Adrenal gland (tissue), 12 donors: ENCODE measurements around the gene ASPG. TPM values are rescaled to one million over a fixed set of nuclear protein-coding genes. Genes with fewer than 3 reads are reported as not detected.

Experiments
- DNase-seq, 7 donors: peaks; one replicate each; pipeline ENCODE4 v3.0.0-alpha.2; 2019 to 2020
- H3K27ac ChIP-seq, 5 donors: fragments of 200-600 bp; sonication (generic) in 4 of 5; 1 replicate in 3 of 5; 2 replicates in 2 of 5; pipeline versions ENCODE4 v1.5.1 to v1.8.0; 2016 to 2020; ENCODE audit warnings: mild to moderate bottlenecking in 1 of 5
- H3K27me3 ChIP-seq: fragments of 200-600 bp; 2 replicates; pipeline ENCODE4 v1.8.0; 2021
- H3K36me3 ChIP-seq, 2 donors: fragments of 200-600 bp; replicated peaks in 1 of 2; 1 replicate in 1 of 2; 2 replicates in 1 of 2; pipeline versions ENCODE4 v1.5.1 to v1.8.0; 2018 to 2022
- H3K4me1 ChIP-seq, 2 donors: fragments of 200-600 bp; replicated peaks in 1 of 2; 1 replicate in 1 of 2; 2 replicates in 1 of 2; pipeline versions ENCODE4 v1.5.1 to v1.8.0; 2018 to 2021
- H3K4me3 ChIP-seq, 4 donors: fragments of 200-600 bp; sonication (generic) in 3 of 4; one replicate each; pipeline ENCODE4 v1.5.1; 2016 to 2018
- H3K9me3 ChIP-seq, 3 donors: fragments of 200-600 bp; sonication (generic) in 1 of 3; replicated peaks in 1 of 3; 1 replicate in 2 of 3; 2 replicates in 1 of 3; pipeline versions ENCODE4 v1.5.1 to v1.8.0; 2016 to 2021
- POLR2A ChIP-seq, 2 donors: fragments of 450-650 bp; IDR thresholded peaks; one replicate each; pipeline ENCODE4 v1.6.1; 2017; ENCODE audit warnings: antibody characterized with exemption in 2 of 2, mild to moderate bottlenecking in 2 of 2, moderate library complexity in 1 of 2
- WGBS, 4 donors: extraction: QIAGEN DNeasy Blood & Tissue Kit in 2 of 4; methylation state at CpG; one replicate each; pipeline versions ENCODE4 v1.1.5 to v1.1.7; 2013 to 2017; 5-methylcytosine and 5-hydroxymethylcytosine counted together
- intact Hi-C, 2 donors: fragments of 100-400 bp; cut with DNase I; formaldehyde crosslinking; loops; one replicate each; pipeline versions ENCODE4 v1.14.1 to v1.15.0; 2022 to 2023
- polyA plus RNA-seq, 3 donors: library from polyadenylated mRNA; stranded (reverse); fragments of 200-250 nt in 2 of 3; fragments of 350-450 nt in 1 of 3; fragmentation: Illumina TruSeq in 1 of 3; extraction: RNeasy Lipid Tissue Mini Kit (QIAGEN cat#74804) in 1 of 3; gene quantifications; one replicate each; pipeline ENCODE4 v1.2.3, GENCODE V29; 2013 to 2014
- total RNA-seq, 9 donors: library from RNA; depleted of rRNA in 4 of 9; stranded (reverse); fragments of >200 nt in 4 of 9; fragments of 120-200 nt in 1 of 9; fragmentation: NEBNext Ultra II Directional in 1 of 9; extraction: Animal tissue kit (Norgen Biotek cat#: 25700) in 1 of 9; gene quantifications; one replicate each; pipeline versions ENCODE4 v1.1.0 to v1.2.4, GENCODE V29; 2013 to 2023
- TF ChIP-seq, protein P1 (sequence below), 6 experiments: fragments of 450-650 bp in 4 of 6; fragments of 200-600 bp in 2 of 6; sonication (generic) in 1 of 6; IDR thresholded peaks; 1 replicate in 5 of 6; 2 replicates in 1 of 6; pipeline versions ENCODE4 v1.5.1 to v1.8.0; 2016 to 2021; ENCODE audit warnings: antibody characterized with exemption in 6 of 6, mild to moderate bottlenecking in 2 of 6, moderate library complexity in 1 of 6
- donor health status: healthy with polysubstance abuse.
- donor health status: Bipolar disorder and iron deficiency.
- donor health status: DM: yes; HTN: yes; CAD: no.
- donor health status: DM: no; HTN: no; CAD: no.
- donor health status: DM: no; HTN: no; CAD: no.
- donor health status: DM: yes; HTN: yes; CAD: no.

ASPG gene
- total and polyA plus RNA-seq, 12 donors: 0.07 to 9.1 (median 3.3) TPM

DNA sequence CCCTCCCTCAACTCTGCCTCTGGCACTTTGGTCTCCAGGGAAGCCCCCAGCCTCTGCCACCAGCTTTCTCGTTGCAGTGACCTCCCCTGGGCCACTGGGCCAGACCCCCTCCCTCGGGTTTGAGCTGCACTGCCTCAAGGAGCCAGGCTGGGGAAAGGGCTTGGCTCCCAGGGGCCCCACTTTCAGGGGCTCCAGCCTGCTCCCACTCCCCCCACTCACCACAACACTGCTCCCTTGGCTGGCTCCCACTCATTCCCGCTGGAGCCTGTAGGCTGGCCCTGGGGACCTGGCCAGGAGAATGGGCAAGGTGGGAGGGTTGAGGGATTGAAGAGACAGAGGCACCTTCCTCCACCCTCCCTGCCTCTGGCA, 33.6 kb downstream of the ASPG start:
- Histone ChIP-seq H3K4me3 (no peak overlapping the region), H3K36me3 (no peaks in the 10 kb centered on the region), H3K27me3 (peaks cover 36% of the 10 kb centered on the region), H3K27ac (no peak overlapping the region), H3K9me3 (peaks cover 0 to 5% (median 0%) of the 10 kb centered on the region in 3 donors), H3K4me1 (peaks cover 9 to 11% of the 10 kb centered on the region in 2 donors)
- intact Hi-C loops: no loop called here
- DNase-seq: no peak
- no peak for TF ChIP-seq POLR2A (IDR thresholded peaks at IDR 0.05)
- TF ChIP-seq, protein P1, sequence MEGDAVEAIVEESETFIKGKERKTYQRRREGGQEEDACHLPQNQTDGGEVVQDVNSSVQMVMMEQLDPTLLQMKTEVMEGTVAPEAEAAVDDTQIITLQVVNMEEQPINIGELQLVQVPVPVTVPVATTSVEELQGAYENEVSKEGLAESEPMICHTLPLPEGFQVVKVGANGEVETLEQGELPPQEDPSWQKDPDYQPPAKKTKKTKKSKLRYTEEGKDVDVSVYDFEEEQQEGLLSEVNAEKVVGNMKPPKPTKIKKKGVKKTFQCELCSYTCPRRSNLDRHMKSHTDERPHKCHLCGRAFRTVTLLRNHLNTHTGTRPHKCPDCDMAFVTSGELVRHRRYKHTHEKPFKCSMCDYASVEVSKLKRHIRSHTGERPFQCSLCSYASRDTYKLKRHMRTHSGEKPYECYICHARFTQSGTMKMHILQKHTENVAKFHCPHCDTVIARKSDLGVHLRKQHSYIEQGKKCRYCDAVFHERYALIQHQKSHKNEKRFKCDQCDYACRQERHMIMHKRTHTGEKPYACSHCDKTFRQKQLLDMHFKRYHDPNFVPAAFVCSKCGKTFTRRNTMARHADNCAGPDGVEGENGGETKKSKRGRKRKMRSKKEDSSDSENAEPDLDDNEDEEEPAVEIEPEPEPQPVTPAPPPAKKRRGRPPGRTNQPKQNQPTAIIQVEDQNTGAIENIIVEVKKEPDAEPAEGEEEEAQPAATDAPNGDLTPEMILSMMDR (IDR thresholded peaks at IDR 0.05): no peak
- 62 to 83% (median 65%) methylated on average over 2 to 3 of the region's 3 CpGs for WGBS, 4 donors

DNA sequence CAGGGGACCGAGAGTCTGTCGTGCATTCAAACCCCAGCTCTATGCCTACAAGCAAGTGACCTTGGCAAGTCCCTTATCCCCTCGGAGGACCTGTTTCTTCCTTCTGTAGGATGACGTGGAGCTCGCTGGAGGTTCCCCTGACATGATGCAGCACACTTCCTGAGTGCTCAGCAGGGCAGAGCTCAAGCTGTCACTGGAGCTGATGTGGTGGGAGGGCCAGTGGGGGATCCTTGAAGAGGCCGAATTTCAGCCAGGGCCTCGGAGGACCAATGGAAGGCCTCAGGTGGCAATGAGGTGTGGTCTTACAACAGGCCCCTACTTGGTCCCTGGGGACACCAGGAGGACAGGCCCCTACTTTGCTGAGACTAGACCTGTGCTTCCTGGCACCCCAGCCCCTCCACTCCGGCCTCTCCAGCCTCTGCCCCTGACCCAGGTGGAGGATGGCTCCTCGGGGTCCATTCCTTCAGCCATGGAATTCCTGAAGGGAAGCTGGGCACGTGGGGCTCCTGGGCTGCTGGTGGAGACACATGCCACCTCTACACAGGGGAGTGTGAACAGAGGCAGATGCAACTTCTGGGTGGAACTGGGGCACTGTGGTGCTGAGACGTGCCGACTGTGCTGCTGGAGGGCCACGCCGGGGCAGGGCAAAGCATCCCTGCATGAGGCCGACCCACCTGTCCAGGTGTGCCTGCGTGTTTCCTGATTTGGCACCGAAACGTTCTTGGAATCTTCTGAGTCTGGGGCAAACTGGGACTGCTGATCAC, 34.2 kb downstream of the ASPG start:
- intact Hi-C loops: no loop called here
- DNase-seq: no peak
- no peak overlapping the region for H3K27ac ChIP-seq
- H3K9me3 ChIP-seq: peaks cover 0 to 7% (median 0%) of the 10 kb centered on the region in 3 donors
- H3K4me3 ChIP-seq: no peak overlapping the region
- H3K36me3 ChIP-seq: no peaks in the 10 kb centered on the region
- peaks cover 9 to 11% of the 10 kb centered on the region in 2 donors for H3K4me1 ChIP-seq
- no peak for TF ChIP-seq POLR2A (IDR thresholded peaks at IDR 0.05)
- TF ChIP-seq, protein P1 (IDR thresholded peaks at IDR 0.05): no peak
- peaks cover 36% of the 10 kb centered on the region for H3K27me3 ChIP-seq
- WGBS, 4 donors: 61 to 72% (median 69%) methylated on average over 11 to 18 of the region's 18 CpGs

DNA sequence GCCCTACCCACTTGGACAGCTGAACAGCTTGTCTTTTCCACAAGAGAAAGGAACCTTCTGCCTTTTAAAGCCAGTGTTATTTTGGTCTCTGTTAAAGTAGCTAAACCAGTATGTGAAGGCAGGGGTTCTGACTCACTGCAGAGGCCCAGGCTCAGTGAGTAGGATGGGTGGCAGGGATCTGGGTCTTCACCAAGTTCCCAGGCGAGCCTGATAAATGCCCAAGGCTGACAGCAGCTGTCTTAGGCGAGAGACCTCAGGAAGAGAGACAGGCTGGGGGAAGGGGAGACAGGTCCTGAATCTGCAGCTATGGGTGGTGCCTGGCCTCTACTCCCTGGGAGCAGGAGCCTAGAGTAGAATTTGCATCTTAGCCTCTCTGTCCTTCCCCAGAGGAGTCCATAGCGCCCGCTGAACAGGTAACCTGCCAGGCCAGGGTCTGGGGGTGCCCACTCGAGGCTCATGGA, 34.8 kb downstream of the ASPG start:
- intact Hi-C loops: no loop called here
- no peak for TF ChIP-seq POLR2A (IDR thresholded peaks at IDR 0.05)
- TF ChIP-seq, protein P1 (IDR thresholded peaks at IDR 0.05): no peak
- peaks cover 9 to 11% of the 10 kb centered on the region in 2 donors for H3K4me1 ChIP-seq
- DNase-seq: no peak
- peaks cover 36% of the 10 kb centered on the region for H3K27me3 ChIP-seq
- no peak overlapping the region for H3K4me3 ChIP-seq
- WGBS, 4 donors: 67 to 78% (median 72%) methylated on average over 4 to 5 of the region's 5 CpGs
- H3K36me3 ChIP-seq: no peaks in the 10 kb centered on the region
- H3K9me3 ChIP-seq: peaks cover 0 to 7% (median 0%) of the 10 kb centered on the region in 3 donors
- no peak overlapping the region for H3K27ac ChIP-seq

DNA sequence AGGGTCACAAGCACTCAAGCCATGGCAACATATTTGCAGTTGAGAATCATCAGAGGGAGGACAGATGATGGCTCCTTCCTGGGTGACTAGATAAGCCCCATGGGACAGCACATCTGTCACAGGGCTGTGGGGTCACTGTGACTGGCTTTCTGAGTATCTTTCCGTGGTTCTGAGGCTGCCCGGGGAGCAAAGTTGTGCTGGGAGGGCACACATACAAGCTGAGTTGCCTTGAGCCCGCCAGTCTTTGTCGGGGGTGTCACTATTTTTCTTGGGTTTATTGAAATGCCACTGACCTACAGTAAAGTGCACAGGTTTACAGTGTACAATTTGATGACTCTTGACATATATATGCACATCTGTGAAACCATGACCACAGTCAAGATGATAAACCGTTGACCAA, 35.6 kb downstream of the ASPG start:
- Histone ChIP-seq H3K4me3 (no peak overlapping the region), H3K27ac (no peak overlapping the region), H3K36me3 (no peaks in the 10 kb centered on the region), H3K9me3 (peaks cover 0 to 7% (median 0%) of the 10 kb centered on the region in 3 donors), H3K27me3 (peaks cover 30% of the 10 kb centered on the region), H3K4me1 (peaks cover 9 to 11% of the 10 kb centered on the region in 2 donors)
- 73 to 87% (median 83%) methylated on average over 4 to 5 of the region's 5 CpGs for WGBS, 4 donors
- DNase-seq: no peak
- TF ChIP-seq, protein P1 (IDR thresholded peaks at IDR 0.05): no peak
- TF ChIP-seq POLR2A (IDR thresholded peaks at IDR 0.05): no peak
- intact Hi-C loops: no loop called here
